NCI-H1417 treated with DMSO at 0.1 percent for 48 hours (cell line): ENCODE data around the gene RALY.

Experiments
- DNase-seq: peaks from one replicate; lab custom pipeline; 2025; lab: John Stamatoyannopoulos, UW

The RALY gene

GRCh38 chr20:33986560-33987216 is 7.0 kb upstream of the RALY start:
- DNase-seq, result no peak

- DNase-seq, result no peak
These were observed 3.6 kb upstream of the RALY start for GRCh38 chr20:33990075-33990474.

GRCh38 chr20:33991502-33991901 is 2.2 kb upstream of the RALY start:
- DNase-seq, result no peak

- peak; percentile 85 for DNase-seq
These were observed 1.4 kb upstream of the RALY start for GRCh38 chr20:33992145-33992922.

- peak; percentile 100 for DNase-seq
These were observed 662 bp upstream of the RALY start for GRCh38 chr20:33992923-33993575.

- DNase-seq, result no peak
These were observed 657 bp downstream of the RALY start for GRCh38 chr20:33994222-33994913.

- DNase-seq, result no peak
These were observed 1.5 kb downstream of the RALY start for GRCh38 chr20:33995053-33995831.

GRCh38 chr20:33999025-33999649 is 5.4 kb downstream of the RALY start:
- DNase-seq, result no peak

- no peak for DNase-seq
These were observed 7.7 kb downstream of the RALY start for GRCh38 chr20:34001378-34001777.

GRCh38 chr20:34004227-34004626 is 10.5 kb downstream of the RALY start:
- DNase-seq, result no peak

- no peak for DNase-seq
These were observed 11.2 kb downstream of the RALY start for GRCh38 chr20:34004790-34005457.

- no peak for DNase-seq
These were observed 12.9 kb downstream of the RALY start for GRCh38 chr20:34006619-34007018.

- DNase-seq, result no peak
These were observed 14.8 kb downstream of the RALY start for GRCh38 chr20:34008477-34008876.

GRCh38 chr20:34010405-34010931 is 16.8 kb downstream of the RALY start:
- no peak for DNase-seq

GRCh38 chr20:34011275-34011674 is 17.6 kb downstream of the RALY start:
- no peak for DNase-seq

- no peak for DNase-seq
These were observed 18.6 kb downstream of the RALY start for GRCh38 chr20:34012330-34012729.

GRCh38 chr20:34012735-34013134 is 19.0 kb downstream of the RALY start:
- DNase-seq, result no peak

GRCh38 chr20:34013554-34013953 is 19.8 kb downstream of the RALY start:
- DNase-seq, result no peak

GRCh38 chr20:34014878-34015277 is 21.2 kb downstream of the RALY start:
- DNase-seq, result no peak
